ENCODE results near the gene NAB2. TPM values are rescaled to one million over a fixed set of nuclear protein-coding genes. Genes with fewer than 3 reads are reported as not detected.

The NAB2 gene
- polyA plus RNA-seq, 3 donors = 1.00 to 8.3 (median 2.7) TPM

- H3K4me3 Mint-ChIP-seq = peak overlapping the region; percentile 93 to 95
- H3K4me1 Mint-ChIP-seq = peaks cover 62% of the 10 kb centered on the region
- intact Hi-C loops (cut with micrococcal nuclease) = loop anchor here in 1 of 2 donors (5.0 kb wide), 1 partner anchor 32 kb away; no protein-coding TSS in a partner anchor
- Histone ChIP-seq H3K36me3 (replicated peaks in 1 of 2; ENCODE audit: control insufficient read depth in 1 of 2, insufficient read depth in 2 of 2, low read length in 2 of 2) (peaks cover 8 to 35% of the 10 kb centered on the region in 2 donors), H3K9ac (ENCODE audit: insufficient read depth, low read length, poor library complexity, severe bottlenecking) (peak overlapping the region; percentile 75), H3K4me3 (replicated peaks in 1 of 3; ENCODE audit: low read depth in 2 of 3, low read length in 3 of 3) (peak overlapping the region; percentile 82 to 98 (median 92)), H2AFZ (ENCODE audit: insufficient read depth, low read depth, low read length, poor library complexity, severe bottlenecking) (no peak overlapping the region), H3K9me3 (replicated peaks in 1 of 2; ENCODE audit: control insufficient read depth in 1 of 2, insufficient read depth in 1 of 2, low read length in 2 of 2) (no peaks in the 10 kb centered on the region), H3K27me3 (ENCODE audit: control insufficient read depth in 2 of 2, insufficient read depth in 2 of 2, low read length in 2 of 2) (peaks cover 0 to 16% of the 10 kb centered on the region in 2 donors), H3K79me2 (ENCODE audit: insufficient read depth, low read length) (peaks cover 64% of the 10 kb centered on the region), H3K27ac (ENCODE audit: low read depth in 1 of 2, low read length in 2 of 2) (peak overlapping the region; percentile 80 to 84), H4K20me1 (ENCODE audit: insufficient read depth, low read length) (peaks cover 50% of the 10 kb centered on the region), H3K4me1 (ENCODE audit: control insufficient read depth in 1 of 2, insufficient read depth in 2 of 2, low read length in 2 of 2) (peaks cover 44 to 62% of the 10 kb centered on the region in 2 donors), H3K4me2 (replicated peaks; ENCODE audit: extremely low read depth, low read length, poor library complexity, severe bottlenecking) (peak overlapping the region; percentile 100)
- H3K27ac Mint-ChIP-seq = peak overlapping the region; percentile 90 to 98 (median 95)
- peaks cover 40 to 44% of the 10 kb centered on the region in 2 donors for H3K36me3 Mint-ChIP-seq
- DNase-seq = peak; percentile 82 to 91 (median 90)
- peaks cover 0 to 4% (median 0%) of the 10 kb centered on the region in 7 donors for H3K9me3 Mint-ChIP-seq
- TF ChIP-seq CTCF (IDR thresholded peaks at IDR 0.05) = no peak
- H3K27me3 Mint-ChIP-seq (ENCODE audit: low read depth in 3 of 3) = peaks cover 0 to 22% (median 21%) of the 10 kb centered on the region in 3 donors
These were observed 41.0 kb downstream of the NAB2 start for GRCh38 chr12:57129889-57130288.

- no peak for TF ChIP-seq CTCF (IDR thresholded peaks at IDR 0.05)
- Histone ChIP-seq H2AFZ (ENCODE audit: insufficient read depth, low read depth, low read length, poor library complexity, severe bottlenecking) (no peak overlapping the region), H3K27ac (ENCODE audit: low read depth in 1 of 2, low read length in 2 of 2) (peak overlapping the region in 1 of 2 donors; percentile 80), H3K9ac (ENCODE audit: insufficient read depth, low read length, poor library complexity, severe bottlenecking) (peak overlapping the region; percentile 33), H3K79me2 (ENCODE audit: insufficient read depth, low read length) (peaks cover 74% of the 10 kb centered on the region), H3K9me3 (replicated peaks in 1 of 2; ENCODE audit: control insufficient read depth in 1 of 2, insufficient read depth in 1 of 2, low read length in 2 of 2) (no peaks in the 10 kb centered on the region), H3K27me3 (ENCODE audit: control insufficient read depth in 2 of 2, insufficient read depth in 2 of 2, low read length in 2 of 2) (peaks cover 0 to 9% of the 10 kb centered on the region in 2 donors), H3K4me1 (ENCODE audit: control insufficient read depth in 1 of 2, insufficient read depth in 2 of 2, low read length in 2 of 2) (peaks cover 48 to 69% of the 10 kb centered on the region in 2 donors), H3K36me3 (replicated peaks in 1 of 2; ENCODE audit: control insufficient read depth in 1 of 2, insufficient read depth in 2 of 2, low read length in 2 of 2) (peaks cover 18 to 45% of the 10 kb centered on the region in 2 donors), H3K4me2 (replicated peaks; ENCODE audit: extremely low read depth, low read length, poor library complexity, severe bottlenecking) (peak overlapping the region; percentile 100), H3K4me3 (replicated peaks in 1 of 3; ENCODE audit: low read depth in 2 of 3, low read length in 3 of 3) (peak overlapping the region; percentile 82 to 98 (median 92)), H4K20me1 (ENCODE audit: insufficient read depth, low read length) (peaks cover 61% of the 10 kb centered on the region)
- peak overlapping the region; percentile 44 to 98 (median 94) for H3K27ac Mint-ChIP-seq
- intact Hi-C loops (cut with micrococcal nuclease) = no loop called here
- peaks cover 0 to 16% (median 13%) of the 10 kb centered on the region in 3 donors for H3K27me3 Mint-ChIP-seq (ENCODE audit: low read depth in 3 of 3)
- WGBS (ENCODE audit: insufficient coverage) = no CpG with 5 or more reads among the region's 2 CpGs
- peak overlapping the region; percentile 93 to 95 for H3K4me3 Mint-ChIP-seq
- peaks cover 68% of the 10 kb centered on the region for H3K4me1 Mint-ChIP-seq
- peaks cover 0 to 1% (median 0%) of the 10 kb centered on the region in 7 donors for H3K9me3 Mint-ChIP-seq
- peak in 1 of 3 donors; percentile 11 for DNase-seq
- H3K36me3 Mint-ChIP-seq = peaks cover 49 to 54% of the 10 kb centered on the region in 2 donors
These were observed 42.0 kb downstream of the NAB2 start for GRCh38 chr12:57130941-57131340.
